ENCODE results near the gene SPINT1. TPM values are rescaled to one million over a fixed set of nuclear protein-coding genes. Genes with fewer than 3 reads are reported as not detected.

SPINT1 gene
- total RNA-seq, 3 donors from 2014 or later, result 167 to 415 (median 324) TPM

GRCh38 chr15:40863660-40864270, 19.9 kb downstream of the SPINT1 start:
- no peak for TF ChIP-seq CTCF (IDR thresholded peaks at IDR 0.05)
- DNase-seq (peak in 2 of 3 donors; percentile 35 to 40), ATAC-seq (peak; percentile 37)
- H3K4me1 ChIP-seq (ENCODE audit: low read depth), result peaks cover 6% of the 10 kb centered on the region
- H3K36me3 ChIP-seq (ENCODE audit: low read depth), result no peaks in the 10 kb centered on the region
- intact Hi-C loops (cut with DNase I, micrococcal nuclease), result no loop called here
- H3K9me3 ChIP-seq, result no peaks in the 10 kb centered on the region
- no peak overlapping the region for H3K4me3 ChIP-seq

- DNase-seq, result no peak
- no peaks in the 10 kb centered on the region for H3K36me3 ChIP-seq (ENCODE audit: low read depth)
- TF ChIP-seq CTCF (IDR thresholded peaks at IDR 0.05), result no peak
- H3K9me3 ChIP-seq, result no peaks in the 10 kb centered on the region
- no peak for ATAC-seq
- H3K4me1 ChIP-seq (ENCODE audit: low read depth), result peaks cover 1% of the 10 kb centered on the region
- intact Hi-C loops (cut with DNase I, micrococcal nuclease), result no loop called here
- no peak overlapping the region for H3K4me3 ChIP-seq
These were observed 23.4 kb downstream of the SPINT1 start for GRCh38 chr15:40867199-40867598.

- intact Hi-C loops (cut with DNase I, micrococcal nuclease), result no loop called here
These were observed 25.8 kb downstream of the SPINT1 start for GRCh38 chr15:40869686-40870085.

GRCh38 chr15:40870716-40871115, 26.9 kb downstream of the SPINT1 start:
- Histone ChIP-seq H3K4me3 (no peak overlapping the region), H3K9me3 (no peaks in the 10 kb centered on the region), H3K36me3 (ENCODE audit: low read depth) (no peaks in the 10 kb centered on the region), H3K4me1 (ENCODE audit: low read depth) (peaks cover 18% of the 10 kb centered on the region)
- intact Hi-C loops (cut with DNase I, micrococcal nuclease), result no loop called here
- no peak for TF ChIP-seq CTCF (IDR thresholded peaks at IDR 0.05)
- no peak for ATAC-seq
- no peak for DNase-seq

More at GRCh38 chr15:40869686-40870085, 25.8 kb downstream of the SPINT1 start:
- ATAC-seq, result no peak
- no peak for DNase-seq
- Histone ChIP-seq H3K36me3 (ENCODE audit: low read depth) (no peaks in the 10 kb centered on the region), H3K4me1 (ENCODE audit: low read depth) (peaks cover 18% of the 10 kb centered on the region), H3K9me3 (no peaks in the 10 kb centered on the region), H3K4me3 (no peak overlapping the region)
- no peak for TF ChIP-seq CTCF (IDR thresholded peaks at IDR 0.05)

- intact Hi-C loops (cut with DNase I, micrococcal nuclease), result no loop called here
These were observed 28.1 kb downstream of the SPINT1 start for GRCh38 chr15:40871749-40872617.

More at GRCh38 chr15:40871749-40872617, 28.1 kb downstream of the SPINT1 start:
- DNase-seq (peak; percentile 82 to 85 (median 85)), ATAC-seq (peak; percentile 79)
- no peaks in the 10 kb centered on the region for H3K36me3 ChIP-seq (ENCODE audit: low read depth)
- peaks cover 18% of the 10 kb centered on the region for H3K4me1 ChIP-seq (ENCODE audit: low read depth)
- TF ChIP-seq CTCF (IDR thresholded peaks at IDR 0.05), result no peak
- H3K9me3 ChIP-seq, result no peaks in the 10 kb centered on the region
- no peak overlapping the region for H3K4me3 ChIP-seq

Measured in mucosa of descending colon (tissue), 3 donors.